GM18499 (cell line): ENCODE results near the gene CCDC93.

Experiments used
- ATAC-seq: cut with Tn5 transposase; IDR thresholded peaks from one replicate; pipeline ENCODE4 v1.9.1; 2021; ENCODE audit warnings: moderate number of reproducible peaks; ENCODE audit not compliant: insufficient read depth, unreplicated experiment

The CCDC93 gene

GRCh38 chr2:117997872-117998454 lies 15.9 kb downstream of the CCDC93 start:
- ATAC-seq = no peak

GRCh38 chr2:117996525-117996924 lies 17.3 kb downstream of the CCDC93 start:
- no peak for ATAC-seq

- ATAC-seq = no peak
These were observed 19.1 kb downstream of the CCDC93 start for GRCh38 chr2:117994729-117995128.

- no peak for ATAC-seq
These were observed 23.9 kb downstream of the CCDC93 start for GRCh38 chr2:117989854-117990438.

- ATAC-seq = no peak
These were observed 26.7 kb downstream of the CCDC93 start for GRCh38 chr2:117987121-117987520.

- no peak for ATAC-seq
These were observed 28.8 kb downstream of the CCDC93 start for GRCh38 chr2:117985092-117985491.

GRCh38 chr2:117984208-117984607 lies 29.7 kb downstream of the CCDC93 start:
- no peak for ATAC-seq

- no peak for ATAC-seq
These were observed 30.8 kb downstream of the CCDC93 start for GRCh38 chr2:117983040-117983439.

GRCh38 chr2:117982376-117983033 lies 31.4 kb downstream of the CCDC93 start:
- no peak for ATAC-seq

- no peak for ATAC-seq
These were observed 32.1 kb downstream of the CCDC93 start for GRCh38 chr2:117981810-117982209.

GRCh38 chr2:117980783-117981676 lies 32.8 kb downstream of the CCDC93 start:
- no peak for ATAC-seq

GRCh38 chr2:117979911-117980701 lies 33.8 kb downstream of the CCDC93 start:
- no peak for ATAC-seq

GRCh38 chr2:117977696-117978095 lies 36.2 kb downstream of the CCDC93 start:
- ATAC-seq = no peak

GRCh38 chr2:117976581-117976980 lies 37.3 kb downstream of the CCDC93 start:
- ATAC-seq = no peak

GRCh38 chr2:117973498-117974082 lies 40.3 kb downstream of the CCDC93 start:
- no peak for ATAC-seq

GRCh38 chr2:117972476-117973123 lies 41.3 kb downstream of the CCDC93 start:
- ATAC-seq = no peak

GRCh38 chr2:117968722-117969121 lies 45.1 kb downstream of the CCDC93 start:
- ATAC-seq = no peak

GRCh38 chr2:117967977-117968718 lies 45.7 kb downstream of the CCDC93 start:
- no peak for ATAC-seq

GRCh38 chr2:117963446-117963845 lies 50.4 kb downstream of the CCDC93 start:
- no peak for ATAC-seq
